Measurements from ENCODE around the gene SDHAF3.

SDHAF3 gene

GRCh38 chr7:97224316-97224715, 106.8 kb downstream of the SDHAF3 start:
- DNase-seq, result no peak

GRCh38 chr7:97226541-97226940, 109.0 kb downstream of the SDHAF3 start:
- DNase-seq, result no peak

All from islet precursor cell (in vitro differentiated cells).